Endothelial cell of coronary artery (primary cell): Measurements from ENCODE around the gene NET1. TPM values are rescaled to one million over a fixed set of nuclear protein-coding genes. Genes with fewer than 3 reads are reported as not detected.

Experiments used
- total RNA-seq: library from RNA; depleted of rRNA; stranded (reverse); fragments of >200 nt; gene quantifications from 2 replicates; pipeline ENCODE4 v1.2.3, GENCODE V29; 2014

NET1 gene, protein sequence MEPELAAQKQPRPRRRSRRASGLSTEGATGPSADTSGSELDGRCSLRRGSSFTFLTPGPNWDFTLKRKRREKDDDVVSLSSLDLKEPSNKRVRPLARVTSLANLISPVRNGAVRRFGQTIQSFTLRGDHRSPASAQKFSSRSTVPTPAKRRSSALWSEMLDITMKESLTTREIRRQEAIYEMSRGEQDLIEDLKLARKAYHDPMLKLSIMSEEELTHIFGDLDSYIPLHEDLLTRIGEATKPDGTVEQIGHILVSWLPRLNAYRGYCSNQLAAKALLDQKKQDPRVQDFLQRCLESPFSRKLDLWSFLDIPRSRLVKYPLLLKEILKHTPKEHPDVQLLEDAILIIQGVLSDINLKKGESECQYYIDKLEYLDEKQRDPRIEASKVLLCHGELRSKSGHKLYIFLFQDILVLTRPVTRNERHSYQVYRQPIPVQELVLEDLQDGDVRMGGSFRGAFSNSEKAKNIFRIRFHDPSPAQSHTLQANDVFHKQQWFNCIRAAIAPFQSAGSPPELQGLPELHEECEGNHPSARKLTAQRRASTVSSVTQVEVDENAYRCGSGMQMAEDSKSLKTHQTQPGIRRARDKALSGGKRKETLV
- 15.2 and 18.2 TPM in 2 replicates for total RNA-seq

DNA sequence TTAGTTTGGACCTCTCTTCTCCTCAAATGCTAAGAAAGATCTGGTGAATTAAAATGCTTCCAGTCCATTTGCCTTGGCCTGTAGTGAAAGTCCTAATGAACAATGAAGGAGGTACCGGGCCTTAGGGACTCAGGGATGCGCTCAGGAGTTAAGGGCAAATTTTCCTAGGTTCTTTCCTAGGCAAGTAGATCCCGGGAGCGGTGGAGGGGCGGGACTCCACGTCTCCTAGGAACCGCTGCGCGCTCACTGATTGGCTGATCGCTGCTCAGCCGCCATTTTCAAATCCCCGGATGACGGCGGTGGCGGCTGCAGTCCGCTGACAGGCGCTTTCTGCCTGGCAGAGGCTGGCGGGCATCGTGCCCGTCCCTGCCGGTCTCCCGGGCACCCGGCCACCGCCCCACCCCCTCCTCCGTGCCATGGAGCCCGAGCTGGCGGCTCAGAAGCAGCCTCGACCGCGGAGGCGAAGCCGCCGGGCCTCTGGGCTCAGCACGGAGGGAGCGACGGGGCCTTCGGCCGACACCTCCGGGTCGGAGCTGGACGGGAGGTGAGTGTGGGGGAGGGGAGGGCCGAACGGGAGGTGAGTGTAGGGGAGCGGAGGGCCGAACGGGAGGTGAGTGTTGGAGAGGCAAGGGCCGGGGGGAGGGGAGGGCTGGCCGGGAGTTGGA, at the start of gene NET1:
Gene NET1, plus strand, starts transcription at position 281 of the 665 bp plus-strand sequence. Its CDS starts 136 bp downstream, at position 417.

GRCh38 chr10:5364890-5365338, 47.4 kb upstream of the NET1 start, which contains the start of gene UCN3:
Gene UCN3 (plus strand): TSS chr10:5364966. CDS start chr10:5373721, 8,755 bp downstream.

DNA sequence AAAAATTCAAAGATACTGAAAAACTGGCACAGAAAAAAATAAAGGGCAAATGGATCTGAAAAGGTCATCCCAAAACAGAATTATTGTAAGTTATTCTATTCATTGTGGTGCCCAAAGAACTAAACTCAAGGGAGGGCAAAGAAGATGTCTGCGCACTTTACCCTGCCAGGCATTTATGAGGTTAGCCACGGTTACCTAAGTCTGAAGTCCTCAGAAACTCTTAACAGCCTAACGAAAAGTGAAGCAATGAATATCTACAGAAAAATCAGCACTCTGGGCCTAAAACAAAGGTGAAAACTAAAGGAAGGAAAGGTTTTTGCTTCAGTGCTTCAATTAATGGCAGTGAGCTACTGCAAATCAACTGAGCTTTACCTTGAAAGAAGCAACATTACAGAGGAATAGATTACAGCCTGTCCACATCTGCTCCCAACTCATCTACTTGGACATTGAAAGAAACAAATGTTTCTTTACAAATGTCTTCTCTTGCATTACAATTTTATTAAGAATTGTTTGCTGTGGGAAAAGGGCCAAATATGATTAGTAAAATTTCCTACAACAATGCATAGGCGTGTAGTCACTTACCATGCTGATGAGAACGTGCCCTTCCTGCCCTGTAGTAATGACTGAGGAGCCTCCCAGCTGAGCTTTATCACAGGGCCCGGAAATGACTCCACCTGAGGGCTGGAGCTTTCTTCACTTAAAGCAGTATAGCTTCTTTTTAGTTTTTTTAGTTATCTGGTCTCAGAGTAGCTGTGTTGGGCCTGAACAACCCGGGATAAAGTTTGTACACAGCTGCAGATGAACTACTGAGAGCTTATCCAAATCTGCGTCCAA, 7.9 kb upstream of the NET1 start, which contains the start of gene TUBAL3:
Gene TUBAL3, minus strand, starts transcription at position 621 of the 834 bp plus-strand sequence. Its CDS starts 36 bp downstream, at position 585.

GRCh38 chr10:5499493-5500140, 87.3 kb downstream of the NET1 start, which contains the start of gene CALML5:
Gene CALML5 (minus strand): TSS chr10:5499570. CDS start chr10:5499438, 132 bp downstream.

Other genes starting within 250 kb of the NET1 start
- not detected in 2 replicates for gene AKR1C8, start 227.4 kb upstream of the NET1 start, total RNA-seq
- not detected in 2 replicates for gene AKR1C4, start 215.7 kb upstream of the NET1 start, total RNA-seq
- gene UCN3, start 47.6 kb upstream of the NET1 start, total RNA-seq: not detected in 2 replicates
- 0.18 and 0.19 TPM in 2 replicates for gene TUBAL3, start 7.7 kb upstream of the NET1 start, total RNA-seq
- not detected in 2 replicates for gene CALML5, start 87.0 kb downstream of the NET1 start, total RNA-seq
- gene CALML3, start 112.4 kb downstream of the NET1 start, total RNA-seq: not detected in 2 replicates